ENCODE measurements around the gene KCTD19. TPM values are rescaled to one million over a fixed set of nuclear protein-coding genes. Genes with fewer than 3 reads are reported as not detected.

The KCTD19 gene
- polyA plus RNA-seq, 1 experiment: 0.25 TPM

GRCh38 chr16:67243481-67243880 is 83.1 kb downstream of the KCTD19 start:
- Histone ChIP-seq H3K27ac (ENCODE audit: low read depth, low read length) (peak overlapping the region; percentile 12), H3K4me3 (ENCODE audit: low read depth, low read length) (no peak overlapping the region), H3K27me3 (ENCODE audit: control insufficient read depth, insufficient read depth, low read length) (no peaks in the 10 kb centered on the region), H3K9me3 (ENCODE audit: control insufficient read depth, insufficient read depth, low read length) (no peaks in the 10 kb centered on the region; the same call in 1 of the 2 replicates)
- no peak for DNase-seq (ENCODE audit: low read depth, low spot score)
- POLR2A ChIA-PET: interaction anchor here (1.6 to 2.3 kb wide), 3 partner anchors 8 to 16 kb away, joined by 7 to 8 read pairs (median 7); partner anchors contain the start of gene TMEM208
- TF ChIP-seq CTCF (IDR thresholded peaks at IDR 0.05; ENCODE audit: low read depth, low read length): no peak
- CTCF ChIA-PET: interaction anchor here (0.8 kb wide), 1 partner anchor 45 kb away, joined by 3 read pairs; the partner anchor contains the start of gene ELMO3

- CTCF ChIA-PET: interaction anchor here (0.6 to 0.7 kb wide), 2 partner anchors 57 to 367 kb away, joined by 5 to 12 read pairs; no protein-coding TSS in a partner anchor
- no peak for DNase-seq (ENCODE audit: low read depth, low spot score)
- H3K9me3 ChIP-seq (ENCODE audit: control insufficient read depth, insufficient read depth, low read length): no peaks in the 10 kb centered on the region; the same call in 1 of the 2 replicates
Measured at GRCh38 chr16:67242138-67242730, 84.3 kb downstream of the KCTD19 start.

GRCh38 chr16:67241008-67241900 is 85.3 kb downstream of the KCTD19 start:
- POLR2A ChIA-PET: interaction anchor here (0.5 to 2.3 kb wide), 5 partner anchors 9 to 172 kb away, joined by 3 to 10 read pairs (median 3); partner anchors contain the start of gene TMEM208
- no peak for TF ChIP-seq CTCF (IDR thresholded peaks at IDR 0.05; ENCODE audit: low read depth, low read length)
- CTCF ChIA-PET: interaction anchor here (0.7 kb wide), 1 partner anchor 56 kb away, joined by 5 read pairs; no protein-coding TSS in a partner anchor
- H3K9me3 ChIP-seq (ENCODE audit: control insufficient read depth, insufficient read depth, low read length): peaks cover 4% of the 10 kb centered on the region; the same call in 1 of the 2 replicates
- no peaks in the 10 kb centered on the region for H3K27me3 ChIP-seq (ENCODE audit: control insufficient read depth, insufficient read depth, low read length)
- DNase-seq (ENCODE audit: low read depth, low spot score): peak; percentile 67
- peak overlapping the region; percentile 98 for H3K27ac ChIP-seq (ENCODE audit: low read depth, low read length)
- no peak overlapping the region for H3K4me3 ChIP-seq (ENCODE audit: low read depth, low read length)

More at GRCh38 chr16:67242138-67242730, 84.3 kb downstream of the KCTD19 start:
- Histone ChIP-seq H3K27me3 (ENCODE audit: control insufficient read depth, insufficient read depth, low read length) (no peaks in the 10 kb centered on the region), H3K4me3 (ENCODE audit: low read depth, low read length) (no peak overlapping the region), H3K27ac (ENCODE audit: low read depth, low read length) (peak overlapping the region; percentile 98)
- no peak for TF ChIP-seq CTCF (IDR thresholded peaks at IDR 0.05; ENCODE audit: low read depth, low read length)
- POLR2A ChIA-PET: interaction anchor here (0.5 to 2.3 kb wide), 4 partner anchors 10 to 372 kb away, joined by 3 to 10 read pairs (median 3); partner anchors contain the start of gene TMEM208

GRCh38 chr16:67240506-67240905 is 86.0 kb downstream of the KCTD19 start:
- CTCF ChIA-PET: no interaction called here
- Histone ChIP-seq H3K9me3 (ENCODE audit: control insufficient read depth, insufficient read depth, low read length) (peaks cover 4% of the 10 kb centered on the region; the same call in 1 of the 2 replicates), H3K27ac (ENCODE audit: low read depth, low read length) (peak overlapping the region; percentile 98), H3K4me3 (ENCODE audit: low read depth, low read length) (no peak overlapping the region), H3K27me3 (ENCODE audit: control insufficient read depth, insufficient read depth, low read length) (no peaks in the 10 kb centered on the region)
- TF ChIP-seq CTCF (IDR thresholded peaks at IDR 0.05; ENCODE audit: low read depth, low read length): no peak
- DNase-seq (ENCODE audit: low read depth, low spot score): no peak
- POLR2A ChIA-PET: interaction anchor here (1.2 to 2.3 kb wide), 2 partner anchors 9 to 13 kb away, joined by 4 to 10 read pairs; partner anchors contain the start of gene TMEM208

Other genes starting within 250 kb of the KCTD19 start
- gene PHAF1, start 216.8 kb downstream of the KCTD19 start, polyA plus RNA-seq (2011; rRNA removed): 24.6 and 26.1 TPM in 2 replicates
- gene B3GNT9, start 175.7 kb downstream of the KCTD19 start, polyA plus RNA-seq (2011; rRNA removed): 18.6 and 25.6 TPM in 2 replicates
- 9.4 and 10.9 TPM in 2 replicates for gene TRADD, start 166.8 kb downstream of the KCTD19 start, polyA plus RNA-seq (2011; rRNA removed)
- gene FBXL8, start 166.8 kb downstream of the KCTD19 start, polyA plus RNA-seq (2011; rRNA removed): 2.7 and 3.2 TPM in 2 replicates
- gene HSF4, start 162.0 kb downstream of the KCTD19 start, polyA plus RNA-seq (2011; rRNA removed): 0.82 and 1.0 TPM in 2 replicates
- 8.2 and 10.7 TPM in 2 replicates for gene NOL3, start 156.2 kb downstream of the KCTD19 start, polyA plus RNA-seq (2011; rRNA removed)
- gene MATCAP1, start 142.8 kb downstream of the KCTD19 start, polyA plus RNA-seq (2011; rRNA removed): 13.9 and 18.1 TPM in 2 replicates
- not detected in 2 replicates for gene EXOC3L1, start 136.6 kb downstream of the KCTD19 start, polyA plus RNA-seq (2011; rRNA removed)
- gene E2F4, start 134.6 kb downstream of the KCTD19 start, polyA plus RNA-seq (2011; rRNA removed): 50.0 and 57.9 TPM in 2 replicates
- gene ELMO3, start 127.6 kb downstream of the KCTD19 start, polyA plus RNA-seq (2011; rRNA removed): 0.57 and 0.74 TPM in 2 replicates
- gene TMEM208, start 99.6 kb downstream of the KCTD19 start, polyA plus RNA-seq (2011; rRNA removed): 38.5 and 46.8 TPM in 2 replicates
- gene FHOD1, start 79.3 kb downstream of the KCTD19 start, polyA plus RNA-seq (2011; rRNA removed): 21.2 and 25.4 TPM in 2 replicates
- 2.4 and 3.1 TPM in 2 replicates for gene SLC9A5, start 77.8 kb downstream of the KCTD19 start, polyA plus RNA-seq (2011; rRNA removed)
- gene PLEKHG4, start 47.2 kb downstream of the KCTD19 start, polyA plus RNA-seq (2011; rRNA removed): 17.2 and 23.3 TPM in 2 replicates
- gene LRRC36, start 74 bp upstream of the KCTD19 start, polyA plus RNA-seq (2011; rRNA removed): 0.21 and 0.41 TPM in 2 replicates
- 1.5 TPM in 2 replicates for gene TPPP3, start 66.8 kb upstream of the KCTD19 start, polyA plus RNA-seq (2011; rRNA removed)
- gene ZDHHC1, start 89.7 kb upstream of the KCTD19 start, polyA plus RNA-seq (2011; rRNA removed): 1.9 and 2.7 TPM in 2 replicates
- gene HSD11B2, start 104.4 kb upstream of the KCTD19 start, polyA plus RNA-seq (2011; rRNA removed): 0.07 TPM in 1 of 2 replicates, not detected in the other
- gene ATP6V0D1, start 154.4 kb upstream of the KCTD19 start, polyA plus RNA-seq (2011; rRNA removed): 101 and 121 TPM in 2 replicates
- not detected in 2 replicates for gene AGRP, start 156.8 kb upstream of the KCTD19 start, polyA plus RNA-seq (2011; rRNA removed)
- gene RIPOR1, start 202.1 kb upstream of the KCTD19 start, polyA plus RNA-seq (2011; rRNA removed): 9.9 and 11.5 TPM in 2 replicates
- 21.0 and 24.4 TPM in 2 replicates for gene CTCF, start 235.8 kb upstream of the KCTD19 start, polyA plus RNA-seq (2011; rRNA removed)

Data from AG04450 (cell line).